GM12878 (cell line): ENCODE measurements around the gene UACA. TPM values are rescaled to one million over a fixed set of nuclear protein-coding genes. Genes with fewer than 3 reads are reported as not detected.

Source experiments
- ATAC-seq: fragments of 200-7000 bp; cut with Tn5 transposase; 3 replicates; pipeline ENCODE4 v1.9.1; 2020; ENCODE audit warnings: mild to moderate bottlenecking, moderate library complexity
- BruUV-seq: library from RNA; stranded (reverse); fragments of 400-500 nt; replicated peaks from 2 replicates; lab custom pipeline; 2021; lab: Mats Ljungman, UMichigan
- CTCF ChIA-PET: fragments of 300-600 bp; sonication (Branson Sonifier 250); formaldehyde crosslinking; extraction: SDS; loops from one replicate; lab custom pipeline; 2021; ENCODE audit warnings: inconsistent platforms; lab: Yijun Ruan, JAX
- POLR2A ChIA-PET: fragments of 350-600 bp; formaldehyde crosslinking; extraction: SDS; loops from one replicate; lab custom pipeline; 2021; ENCODE audit warnings: inconsistent platforms; lab: Charles Lee
- RAD21 ChIA-PET: fragments of 300-600 bp; sonication (Branson Sonifier 250); formaldehyde crosslinking; loops from one replicate; lab custom pipeline; 2023; ENCODE audit warnings: antibody characterized with exemption; ENCODE audit not compliant: unreplicated experiment; lab: Charles Lee
- SMC1A ChIA-PET: fragments of 300-600 bp; sonication (Branson Sonifier 250); formaldehyde crosslinking; loops from one replicate; lab custom pipeline; 2023; ENCODE audit not compliant: unreplicated experiment, uncharacterized antibody; lab: Charles Lee
- DNase-seq: peaks from one replicate; pipeline ENCODE4 v3.0.0-alpha.2; 2011; ENCODE audit warnings: low read depth, low spot score
- FAIRE-seq: peaks from 3 replicates; lab custom pipeline; 2011; peaks lifted over from hg19 to GRCh38; lab: Jason Lieb, UNC
- H2AFZ ChIP-seq: 2 replicates; pipeline ENCODE4 v1.6.0; 2011; ENCODE audit warnings: low read depth, low read length, control low read depth; ENCODE audit not compliant: control insufficient read depth
- H3K27ac ChIP-seq: 2 replicates; pipeline ENCODE4 v1.5.1; 2011; ENCODE audit warnings: control low read depth; ENCODE audit not compliant: control insufficient read depth, insufficient read depth
- H3K27me3 ChIP-seq, 2 experiments: replicated peaks in 1 of 2; 2 replicates each; pipeline versions ENCODE4 v1.6.0 to v1.6.1; 2011; ENCODE audit warnings: low read length in 1 of 2; ENCODE audit not compliant: control insufficient read depth in 2 of 2, insufficient read depth in 2 of 2
- H3K36me3 ChIP-seq, 2 experiments: 2 replicates each; pipeline ENCODE4 v1.5.1; 2011; ENCODE audit warnings: low read length in 1 of 2; ENCODE audit not compliant: control insufficient read depth in 2 of 2, insufficient read depth in 2 of 2
- H3K4me1 ChIP-seq: 2 replicates; pipeline ENCODE4 v1.6.1; 2011; ENCODE audit warnings: mild to moderate bottlenecking, low read length, moderate library complexity, mixed read lengths; ENCODE audit not compliant: control insufficient read depth, insufficient read depth
- H3K4me2 ChIP-seq: 2 replicates; pipeline ENCODE4 v1.6.0; 2011; ENCODE audit warnings: control low read depth; ENCODE audit not compliant: control insufficient read depth, insufficient read depth
- H3K4me3 ChIP-seq: fragments of 200-600 bp; sonication (generic); 2 replicates; pipeline ENCODE4 v1.5.1; 2016
- H3K79me2 ChIP-seq: 2 replicates; pipeline ENCODE4 v1.6.0; 2011; ENCODE audit warnings: low read length; ENCODE audit not compliant: control insufficient read depth, insufficient read depth
- H3K9ac ChIP-seq: 2 replicates; pipeline ENCODE4 v1.8.0; 2011; ENCODE audit warnings: low read length, control low read depth, mixed read lengths; ENCODE audit not compliant: control insufficient read depth, insufficient read depth
- H3K9me3 ChIP-seq: replicated peaks from 3 replicates; pipeline ENCODE4 v1.5.1; 2011; ENCODE audit warnings: mild to moderate bottlenecking, low read length; ENCODE audit not compliant: control insufficient read depth, insufficient read depth
- H4K20me1 ChIP-seq: 2 replicates; pipeline ENCODE4 v1.6.0; 2011; ENCODE audit not compliant: control insufficient read depth, insufficient read depth
- BCL11A ChIP-seq: IDR thresholded peaks from 2 replicates; pipeline ENCODE4 v1.6.1; 2011; ENCODE audit warnings: low read depth, low read length
- CHD4 ChIP-seq: fragments of 200-600 bp; sonication (generic); IDR thresholded peaks from 2 replicates; pipeline ENCODE4 v1.6.1; 2016; ENCODE audit warnings: mild to moderate bottlenecking
- DPF2 ChIP-seq: fragments of 450-650 bp; IDR thresholded peaks from 2 replicates; pipeline ENCODE4 v1.6.1; 2017; ENCODE audit warnings: mild to moderate bottlenecking
- EGR1 ChIP-seq, 2 experiments: IDR thresholded peaks; 1 replicate in 1 of 2; 2 replicates in 1 of 2; pipeline ENCODE4 v1.6.1; 2011 to 2012; ENCODE audit warnings: low read depth in 2 of 2, low read length in 2 of 2, borderline replicate concordance in 1 of 2, mild to moderate bottlenecking in 1 of 2, moderate library complexity in 1 of 2
- IKZF1 ChIP-seq: fragments of 450-650 bp; conservative IDR thresholded peaks from 2 replicates; pipeline ENCODE4 v1.6.1; 2017; ENCODE audit warnings: antibody characterized with exemption, mild to moderate bottlenecking
- NR2C2 ChIP-seq: IDR thresholded peaks from 2 replicates; pipeline ENCODE4 v1.6.1; 2011; ENCODE audit warnings: borderline replicate concordance, low read depth; ENCODE audit not compliant: control insufficient read depth, insufficient read length
- PAX8 ChIP-seq: fragments of 450-650 bp; IDR thresholded peaks from 2 replicates; pipeline ENCODE4 v1.6.1; 2017; ENCODE audit warnings: mild to moderate bottlenecking, moderate library complexity
- WGBS: methylation state at CpG from one replicate; pipeline ENCODE4 v1.1.6; 2016; ENCODE audit warnings: low lambda C conversion rate; ENCODE audit not compliant: insufficient replicate concordance, insufficient coverage; ENCODE audit errors: missing lambda C conversion rate; 5-methylcytosine and 5-hydroxymethylcytosine counted together
- in situ Hi-C: fragments of 300-500 bp; cut with MboI; formaldehyde crosslinking; loops from 9 replicates; pipeline ENCODE4 v1.14.3; 2018; ENCODE audit warnings: mixed read lengths
- intact Hi-C: fragments of 100-400 bp; cut with micrococcal nuclease; formaldehyde crosslinking; loops from one replicate; pipeline ENCODE4 v1.14.2; 2022; ENCODE audit not compliant: unreplicated experiment
- polyA plus RNA-seq, 11 experiments: library from polyadenylated mRNA; depleted of rRNA in 4 of 11; unstranded in 6 of 11; stranded (reverse) in 5 of 11; fragments of >200 nt; fragmentation: Nextera tagmentation in 4 of 11; fragmentation: Illumina TruSeq in 1 of 11; extraction: Ambion mirVana in 4 of 11; extraction: Trizol in 1 of 11; gene quantifications; 1 replicate in 1 of 11; 2 replicates in 10 of 11; pipeline versions ENCODE4 v1.2.1 to v1.2.3, GENCODE V29; 2011 to 2016; ENCODE audit warnings: inconsistent platforms in 2 of 11, missing spikeins in 2 of 11, low read depth in 1 of 11
- total RNA-seq, 4 experiments: library from RNA; depleted of rRNA in 3 of 4; stranded (reverse); fragments of >200 nt in 3 of 4; fragmentation: Illumina TruSeq in 1 of 4; extraction: Trizol in 1 of 4; gene quantifications; 2 replicates each; pipeline versions ENCODE4 v1.2.1 to v1.2.3, GENCODE V29; 2013 to 2021
- TF ChIP-seq, protein P1 (sequence below): fragments of 450-650 bp; IDR thresholded peaks from 2 replicates; pipeline ENCODE4 v1.6.1; 2016; ENCODE audit warnings: mild to moderate bottlenecking
- TF ChIP-seq, protein P2 (sequence below): fragments of 450-650 bp; IDR thresholded peaks from 2 replicates; pipeline ENCODE4 v1.6.1; 2016; ENCODE audit warnings: mild to moderate bottlenecking, moderate library complexity, borderline replicate concordance
- TF ChIP-seq, protein P3 (sequence below): fragments of 450-650 bp; IDR thresholded peaks from 2 replicates; pipeline ENCODE4 v1.6.1; 2016; ENCODE audit warnings: mild to moderate bottlenecking

The UACA gene
- total and polyA plus RNA-seq, 10 of the 15 experiments (the other 5 are each of a cell fraction or from before 2014, with no cell fraction given), result 0.30 to 4.0 (median 2.0) TPM

DNA sequence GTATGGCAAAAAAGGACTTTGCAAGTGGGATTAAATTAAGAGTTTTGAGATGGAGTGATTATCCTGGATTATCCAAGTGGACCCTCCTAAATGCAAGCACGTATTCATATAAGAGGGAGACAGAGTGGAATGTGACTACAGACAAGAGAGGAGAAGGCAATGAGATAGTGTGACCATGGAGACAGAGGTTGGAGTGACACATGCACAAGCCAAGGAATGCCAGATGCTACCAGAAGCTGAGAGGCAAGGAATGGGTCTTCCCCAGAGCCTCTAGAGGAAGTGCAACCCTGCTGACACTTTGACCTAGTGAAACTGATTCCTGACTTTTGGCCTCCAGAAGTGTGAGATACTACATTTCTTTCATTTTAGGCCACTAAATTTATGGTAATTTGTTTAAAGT is 117.2 kb downstream of the UACA start:
- no peak for DNase-seq
- H3K79me2 ChIP-seq, result no peaks in the 10 kb centered on the region
- BruUV-seq, result no TSS peak
- no peaks in the 10 kb centered on the region for H3K4me1 ChIP-seq
- H3K36me3 ChIP-seq, result no peaks in the 10 kb centered on the region
- POLR2A ChIA-PET, result no interaction called here
- in situ Hi-C loops (no loop called here), intact Hi-C loops (no loop called here)
- H3K27me3 ChIP-seq, result no peaks in the 10 kb centered on the region
- SMC1A ChIA-PET, result no interaction called here
- no peak overlapping the region for H3K4me3 ChIP-seq
- H3K9ac ChIP-seq, result no peak overlapping the region
- CTCF ChIA-PET, result no interaction called here
- no peak for TF ChIP-seq BCL11A
- TF ChIP-seq, protein P1, sequence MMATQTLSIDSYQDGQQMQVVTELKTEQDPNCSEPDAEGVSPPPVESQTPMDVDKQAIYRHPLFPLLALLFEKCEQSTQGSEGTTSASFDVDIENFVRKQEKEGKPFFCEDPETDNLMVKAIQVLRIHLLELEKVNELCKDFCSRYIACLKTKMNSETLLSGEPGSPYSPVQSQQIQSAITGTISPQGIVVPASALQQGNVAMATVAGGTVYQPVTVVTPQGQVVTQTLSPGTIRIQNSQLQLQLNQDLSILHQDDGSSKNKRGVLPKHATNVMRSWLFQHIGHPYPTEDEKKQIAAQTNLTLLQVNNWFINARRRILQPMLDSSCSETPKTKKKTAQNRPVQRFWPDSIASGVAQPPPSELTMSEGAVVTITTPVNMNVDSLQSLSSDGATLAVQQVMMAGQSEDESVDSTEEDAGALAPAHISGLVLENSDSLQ, result peak; percentile 55; the same call in 1 of the 2 replicates
- H3K27ac ChIP-seq, result no peak overlapping the region
- RAD21 ChIA-PET, result no interaction called here
- no peak overlapping the region for H3K4me2 ChIP-seq
- 44% methylated on average over 1 of the region's 1 CpG for WGBS
- ATAC-seq, result no peak
- FAIRE-seq, result no peak
- H2AFZ ChIP-seq, result no peak overlapping the region
- no peaks in the 10 kb centered on the region for H3K9me3 ChIP-seq
- no peaks in the 10 kb centered on the region for H4K20me1 ChIP-seq

DNA sequence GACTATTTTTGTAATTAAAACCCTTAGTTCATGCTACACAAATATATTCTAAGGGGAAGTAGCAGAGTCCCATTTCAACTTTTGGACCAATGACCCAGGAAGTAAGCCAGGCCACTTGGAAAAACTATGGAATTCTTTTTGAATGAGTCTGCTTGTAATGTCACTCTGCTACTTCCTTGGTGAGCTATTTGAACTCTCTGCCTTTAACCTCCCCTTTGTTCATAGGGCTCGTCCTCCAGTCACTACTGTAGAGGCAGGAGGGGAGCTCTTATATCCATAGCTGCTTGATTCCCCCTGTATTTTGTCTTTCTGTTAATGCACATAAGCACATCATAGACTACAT is 119.6 kb downstream of the UACA start:
- no peak for FAIRE-seq
- in situ Hi-C loops, result no loop called here

More for the DNA sequence above, 119.6 kb downstream of the UACA start:
- no peak for DNase-seq
- no peaks in the 10 kb centered on the region for H3K79me2 ChIP-seq
- RAD21 ChIA-PET, result no interaction called here
- no peak for ATAC-seq
- SMC1A ChIA-PET, result no interaction called here
- H3K4me1 ChIP-seq, result no peaks in the 10 kb centered on the region
- no peaks in the 10 kb centered on the region; a peak in 1 of 4 replicates for H3K27me3 ChIP-seq
- POLR2A ChIA-PET, result no interaction called here
- H4K20me1 ChIP-seq, result no peaks in the 10 kb centered on the region
- H2AFZ ChIP-seq, result no peak overlapping the region
- H3K9ac ChIP-seq, result no peak overlapping the region
- intact Hi-C loops, result no loop called here
- TF ChIP-seq IKZF1 (no peak), EGR1 (IDR thresholded peaks at IDR 0.05; ENCODE audit: borderline replicate concordance in 1 of 2, low read depth in 2 of 2, low read length in 2 of 2) (no peak), PAX8 (no peak), DPF2 (no peak), CHD4 (no peak), NR2C2 (no peak)
- TF ChIP-seq, protein P2, sequence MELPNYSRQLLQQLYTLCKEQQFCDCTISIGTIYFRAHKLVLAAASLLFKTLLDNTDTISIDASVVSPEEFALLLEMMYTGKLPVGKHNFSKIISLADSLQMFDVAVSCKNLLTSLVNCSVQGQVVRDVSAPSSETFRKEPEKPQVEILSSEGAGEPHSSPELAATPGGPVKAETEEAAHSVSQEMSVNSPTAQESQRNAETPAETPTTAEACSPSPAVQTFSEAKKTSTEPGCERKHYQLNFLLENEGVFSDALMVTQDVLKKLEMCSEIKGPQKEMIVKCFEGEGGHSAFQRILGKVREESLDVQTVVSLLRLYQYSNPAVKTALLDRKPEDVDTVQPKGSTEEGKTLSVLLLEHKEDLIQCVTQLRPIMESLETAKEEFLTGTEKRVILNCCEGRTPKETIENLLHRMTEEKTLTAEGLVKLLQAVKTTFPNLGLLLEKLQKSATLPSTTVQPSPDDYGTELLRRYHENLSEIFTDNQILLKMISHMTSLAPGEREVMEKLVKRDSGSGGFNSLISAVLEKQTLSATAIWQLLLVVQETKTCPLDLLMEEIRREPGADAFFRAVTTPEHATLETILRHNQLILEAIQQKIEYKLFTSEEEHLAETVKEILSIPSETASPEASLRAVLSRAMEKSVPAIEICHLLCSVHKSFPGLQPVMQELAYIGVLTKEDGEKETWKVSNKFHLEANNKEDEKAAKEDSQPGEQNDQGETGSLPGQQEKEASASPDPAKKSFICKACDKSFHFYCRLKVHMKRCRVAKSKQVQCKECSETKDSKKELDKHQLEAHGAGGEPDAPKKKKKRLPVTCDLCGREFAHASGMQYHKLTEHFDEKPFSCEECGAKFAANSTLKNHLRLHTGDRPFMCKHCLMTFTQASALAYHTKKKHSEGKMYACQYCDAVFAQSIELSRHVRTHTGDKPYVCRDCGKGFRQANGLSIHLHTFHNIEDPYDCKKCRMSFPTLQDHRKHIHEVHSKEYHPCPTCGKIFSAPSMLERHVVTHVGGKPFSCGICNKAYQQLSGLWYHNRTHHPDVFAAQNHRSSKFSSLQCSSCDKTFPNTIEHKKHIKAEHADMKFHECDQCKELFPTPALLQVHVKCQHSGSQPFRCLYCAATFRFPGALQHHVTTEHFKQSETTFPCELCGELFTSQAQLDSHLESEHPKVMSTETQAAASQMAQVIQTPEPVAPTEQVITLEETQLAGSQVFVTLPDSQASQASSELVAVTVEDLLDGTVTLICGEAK, result no peak
- TF ChIP-seq, protein P3, sequence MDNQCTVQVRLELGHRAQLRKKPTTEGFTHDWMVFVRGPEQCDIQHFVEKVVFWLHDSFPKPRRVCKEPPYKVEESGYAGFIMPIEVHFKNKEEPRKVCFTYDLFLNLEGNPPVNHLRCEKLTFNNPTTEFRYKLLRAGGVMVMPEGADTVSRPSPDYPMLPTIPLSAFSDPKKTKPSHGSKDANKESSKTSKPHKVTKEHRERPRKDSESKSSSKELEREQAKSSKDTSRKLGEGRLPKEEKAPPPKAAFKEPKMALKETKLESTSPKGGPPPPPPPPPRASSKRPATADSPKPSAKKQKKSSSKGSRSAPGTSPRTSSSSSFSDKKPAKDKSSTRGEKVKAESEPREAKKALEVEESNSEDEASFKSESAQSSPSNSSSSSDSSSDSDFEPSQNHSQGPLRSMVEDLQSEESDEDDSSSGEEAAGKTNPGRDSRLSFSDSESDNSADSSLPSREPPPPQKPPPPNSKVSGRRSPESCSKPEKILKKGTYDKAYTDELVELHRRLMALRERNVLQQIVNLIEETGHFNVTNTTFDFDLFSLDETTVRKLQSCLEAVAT, result no peak
- H3K4me3 ChIP-seq, result no peak overlapping the region
- CTCF ChIA-PET, result no interaction called here
- no peaks in the 10 kb centered on the region for H3K36me3 ChIP-seq
- H3K27ac ChIP-seq, result no peak overlapping the region
- no peak overlapping the region for H3K4me2 ChIP-seq
- 8% methylated on average over 1 of the region's 1 CpG for WGBS
- BruUV-seq, result no TSS peak
- no peaks in the 10 kb centered on the region for H3K9me3 ChIP-seq
